Suprapubic skin (tissue), 4 donors: ENCODE data around the gene LRRC32. TPM values are rescaled to one million over a fixed set of nuclear protein-coding genes. Genes with fewer than 3 reads are reported as not detected.

Experiments
- DNase-seq, 2 donors: peaks; one replicate each; pipeline ENCODE4 v3.0.0-alpha.2; 2019; ENCODE audit warnings: low spot score in 2 of 2
- H3K27ac ChIP-seq: fragments of 200-600 bp; sonication (generic); one replicate; pipeline ENCODE4 v1.5.1; 2019
- H3K27me3 ChIP-seq: fragments of 200-600 bp; sonication (generic); one replicate; pipeline ENCODE4 v1.5.1; 2019
- H3K36me3 ChIP-seq: fragments of 200-600 bp; sonication (generic); one replicate; pipeline ENCODE4 v1.5.1; 2019
- H3K4me1 ChIP-seq: fragments of 200-600 bp; sonication (generic); one replicate; pipeline ENCODE4 v1.5.1; 2019
- H3K4me3 ChIP-seq: fragments of 200-600 bp; sonication (generic); one replicate; pipeline ENCODE4 v1.5.1; 2019; ENCODE audit warnings: mild to moderate bottlenecking
- H3K9me3 ChIP-seq: fragments of 200-600 bp; sonication (generic); one replicate; pipeline ENCODE4 v1.5.1; 2019
- EP300 ChIP-seq: sonication (generic); formaldehyde crosslinking; IDR thresholded peaks from one replicate; pipeline ENCODE4 v1.6.1; 2017; ENCODE audit warnings: antibody characterized with exemption
- POLR2A ChIP-seq, 2 donors: fragments of 450-650 bp; IDR thresholded peaks; one replicate each; pipeline ENCODE4 v1.6.1; 2017; ENCODE audit warnings: antibody characterized with exemption in 2 of 2, mild to moderate bottlenecking in 2 of 2, moderate library complexity in 2 of 2
- POLR2AphosphoS5 ChIP-seq, 3 donors: sonication (generic); formaldehyde crosslinking; IDR thresholded peaks; one replicate each; pipeline ENCODE4 v1.6.1; 2017; ENCODE audit warnings: antibody characterized with exemption in 3 of 3
- WGBS: methylation state at CpG from one replicate; pipeline ENCODE4 v1.1.5; 2018; 5-methylcytosine and 5-hydroxymethylcytosine counted together
- total RNA-seq, 4 donors: library from RNA; depleted of rRNA; stranded (reverse); fragments of >200 nt; gene quantifications; one replicate each; pipeline ENCODE4 v1.1.0, GENCODE V29; 2016
- TF ChIP-seq, protein P1 (sequence below), 2 donors: fragments of 200-600 bp in 1 of 2; fragments of 450-650 bp in 1 of 2; sonication (generic) in 1 of 2; IDR thresholded peaks; one replicate each; pipeline ENCODE4 v1.5.1; 2016 to 2019; ENCODE audit warnings: antibody characterized with exemption in 2 of 2, mild to moderate bottlenecking in 1 of 2, moderate library complexity in 1 of 2

The LRRC32 gene
- total RNA-seq, 4 donors from 2014 or later, result 10.4 to 23.2 (median 17.5) TPM

DNA sequence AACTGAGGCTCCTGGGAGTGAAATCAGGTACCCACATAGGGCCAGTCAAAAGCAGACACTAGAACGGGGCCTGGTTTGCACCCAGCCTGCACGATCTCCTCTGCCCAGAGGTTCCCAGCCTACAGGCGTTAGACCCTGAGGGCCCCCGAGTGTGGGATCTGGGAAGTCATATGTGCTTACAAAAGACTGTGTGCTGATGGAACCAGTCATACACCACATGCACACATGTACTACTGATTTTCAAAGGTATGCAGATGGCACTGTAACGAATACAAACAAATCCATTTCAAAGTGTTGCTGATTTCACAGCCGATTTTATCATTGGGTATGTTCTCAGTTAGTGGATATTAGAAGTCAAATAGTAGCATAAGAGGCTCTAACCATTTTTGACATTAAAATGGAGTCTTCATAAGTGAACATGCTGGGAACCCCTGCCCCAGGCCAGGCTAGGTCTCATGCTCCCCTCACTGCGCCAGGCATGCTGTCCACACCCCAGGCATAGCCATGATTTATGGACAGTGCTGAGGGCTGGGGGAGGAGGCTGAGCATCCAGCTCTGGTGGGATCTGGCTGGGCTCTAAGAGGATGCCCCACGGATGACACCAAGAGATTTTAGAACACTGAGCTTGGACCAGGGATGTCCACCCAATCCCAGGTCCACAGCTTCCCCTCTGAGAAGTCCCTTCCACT, 38.6 kb upstream of the LRRC32 start:
- Histone ChIP-seq H3K36me3 (no peaks in the 10 kb centered on the region), H3K27ac (no peak overlapping the region), H3K27me3 (no peaks in the 10 kb centered on the region), H3K4me3 (no peak overlapping the region), H3K9me3 (no peaks in the 10 kb centered on the region), H3K4me1 (no peaks in the 10 kb centered on the region)
- DNase-seq, result no peak
- WGBS, result 80% methylated on average over 8 of the region's 8 CpGs
- no peak for TF ChIP-seq POLR2AphosphoS5 (IDR thresholded peaks at IDR 0.05)
- no peak for TF ChIP-seq POLR2A (IDR thresholded peaks at IDR 0.05)
- TF ChIP-seq, protein P1, sequence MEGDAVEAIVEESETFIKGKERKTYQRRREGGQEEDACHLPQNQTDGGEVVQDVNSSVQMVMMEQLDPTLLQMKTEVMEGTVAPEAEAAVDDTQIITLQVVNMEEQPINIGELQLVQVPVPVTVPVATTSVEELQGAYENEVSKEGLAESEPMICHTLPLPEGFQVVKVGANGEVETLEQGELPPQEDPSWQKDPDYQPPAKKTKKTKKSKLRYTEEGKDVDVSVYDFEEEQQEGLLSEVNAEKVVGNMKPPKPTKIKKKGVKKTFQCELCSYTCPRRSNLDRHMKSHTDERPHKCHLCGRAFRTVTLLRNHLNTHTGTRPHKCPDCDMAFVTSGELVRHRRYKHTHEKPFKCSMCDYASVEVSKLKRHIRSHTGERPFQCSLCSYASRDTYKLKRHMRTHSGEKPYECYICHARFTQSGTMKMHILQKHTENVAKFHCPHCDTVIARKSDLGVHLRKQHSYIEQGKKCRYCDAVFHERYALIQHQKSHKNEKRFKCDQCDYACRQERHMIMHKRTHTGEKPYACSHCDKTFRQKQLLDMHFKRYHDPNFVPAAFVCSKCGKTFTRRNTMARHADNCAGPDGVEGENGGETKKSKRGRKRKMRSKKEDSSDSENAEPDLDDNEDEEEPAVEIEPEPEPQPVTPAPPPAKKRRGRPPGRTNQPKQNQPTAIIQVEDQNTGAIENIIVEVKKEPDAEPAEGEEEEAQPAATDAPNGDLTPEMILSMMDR (IDR thresholded peaks at IDR 0.05), result no peak
- no peak for TF ChIP-seq EP300

DNA sequence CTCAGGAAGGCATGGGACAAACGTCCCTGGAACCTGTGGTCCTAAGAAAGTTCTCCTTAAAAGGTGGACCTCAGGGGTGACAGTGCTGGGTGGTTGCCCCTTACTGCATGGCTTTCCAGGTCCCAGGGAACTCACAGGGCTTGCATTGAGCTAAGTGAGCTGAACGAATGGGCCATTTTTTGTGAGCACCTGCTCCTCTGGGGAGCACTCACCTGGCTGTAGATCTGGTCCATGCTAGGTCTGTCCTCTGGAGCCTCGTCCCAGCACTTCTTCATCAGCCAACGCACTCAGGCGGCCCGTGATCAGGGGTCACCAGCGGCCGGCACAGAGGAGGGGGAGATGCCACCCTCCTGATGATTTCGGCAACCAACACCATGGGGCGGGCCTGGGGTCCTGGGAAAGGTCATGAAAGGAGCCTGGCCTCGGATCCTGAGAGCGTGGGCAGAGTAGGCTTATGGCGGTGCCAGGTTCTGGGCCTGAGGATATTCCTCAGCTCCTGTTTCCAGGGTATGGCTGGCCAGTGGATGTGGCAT, 36.8 kb upstream of the LRRC32 start:
- no peak overlapping the region for H3K4me3 ChIP-seq
- H3K36me3 ChIP-seq, result no peaks in the 10 kb centered on the region
- H3K4me1 ChIP-seq, result no peaks in the 10 kb centered on the region
- no peak for TF ChIP-seq EP300
- TF ChIP-seq POLR2A (IDR thresholded peaks at IDR 0.05), result no peak
- TF ChIP-seq, protein P1 (IDR thresholded peaks at IDR 0.05), result no peak
- no peak for TF ChIP-seq POLR2AphosphoS5 (IDR thresholded peaks at IDR 0.05)
- H3K27ac ChIP-seq, result no peak overlapping the region
- no peaks in the 10 kb centered on the region for H3K9me3 ChIP-seq
- H3K27me3 ChIP-seq, result no peaks in the 10 kb centered on the region
- DNase-seq, result no peak
- 87% methylated on average over 13 of the region's 13 CpGs for WGBS

DNA sequence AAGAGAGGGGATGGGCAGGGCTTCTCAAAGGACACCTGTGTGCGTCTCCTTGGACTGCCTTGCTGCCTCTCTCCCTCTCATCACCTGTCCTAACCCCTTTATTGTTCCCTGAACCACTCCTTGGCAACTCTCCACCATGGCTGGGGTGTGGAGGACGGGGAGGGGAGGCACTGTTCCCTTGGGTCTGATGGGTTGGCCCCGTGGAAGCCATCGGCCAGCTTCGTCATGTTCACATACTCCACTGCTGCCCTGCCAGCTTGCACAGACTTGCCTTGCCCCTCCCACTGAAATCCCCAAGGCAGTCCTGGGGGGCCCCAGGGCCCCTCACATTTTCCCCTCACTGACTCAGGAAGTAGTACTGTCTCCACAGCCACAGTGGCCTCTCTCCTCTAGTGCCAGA, 36.1 kb upstream of the LRRC32 start:
- no peak overlapping the region for H3K27ac ChIP-seq
- H3K27me3 ChIP-seq, result no peaks in the 10 kb centered on the region
- H3K4me1 ChIP-seq, result no peaks in the 10 kb centered on the region
- no peaks in the 10 kb centered on the region for H3K36me3 ChIP-seq
- no peak for TF ChIP-seq POLR2A (IDR thresholded peaks at IDR 0.05)
- TF ChIP-seq, protein P1 (IDR thresholded peaks at IDR 0.05), result no peak
- TF ChIP-seq EP300, result no peak
- TF ChIP-seq POLR2AphosphoS5 (IDR thresholded peaks at IDR 0.05), result no peak
- no peak overlapping the region for H3K4me3 ChIP-seq
- 77% methylated on average over 5 of the region's 5 CpGs for WGBS
- H3K9me3 ChIP-seq, result no peaks in the 10 kb centered on the region
- no peak for DNase-seq

DNA sequence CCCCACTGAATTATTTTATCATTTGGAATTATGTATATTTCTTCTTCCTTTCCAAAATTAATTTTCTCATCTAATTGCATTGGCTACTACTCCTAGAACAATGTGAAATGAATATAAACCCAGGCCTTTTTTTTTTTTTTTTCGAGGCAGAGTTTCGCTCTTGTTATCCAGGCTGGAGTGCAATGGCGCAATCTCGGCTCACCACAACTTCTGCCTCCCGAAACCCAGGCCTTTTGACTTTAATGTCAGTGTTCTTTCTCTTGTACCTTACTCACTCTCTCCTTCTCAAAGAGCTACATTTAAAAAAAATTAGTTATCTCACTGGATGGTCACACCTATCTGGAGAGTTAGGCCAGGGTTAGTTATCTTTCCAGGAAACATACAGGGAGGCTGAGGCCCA, 35.3 kb upstream of the LRRC32 start:
- Histone ChIP-seq H3K4me1 (peaks cover 5% of the 10 kb centered on the region), H3K9me3 (no peaks in the 10 kb centered on the region), H3K27ac (no peak overlapping the region), H3K4me3 (no peak overlapping the region), H3K36me3 (no peaks in the 10 kb centered on the region), H3K27me3 (no peaks in the 10 kb centered on the region)
- DNase-seq, result no peak
- WGBS, result 94% methylated on average over 5 of the region's 5 CpGs
- TF ChIP-seq, protein P1 (IDR thresholded peaks at IDR 0.05), result no peak

DNA sequence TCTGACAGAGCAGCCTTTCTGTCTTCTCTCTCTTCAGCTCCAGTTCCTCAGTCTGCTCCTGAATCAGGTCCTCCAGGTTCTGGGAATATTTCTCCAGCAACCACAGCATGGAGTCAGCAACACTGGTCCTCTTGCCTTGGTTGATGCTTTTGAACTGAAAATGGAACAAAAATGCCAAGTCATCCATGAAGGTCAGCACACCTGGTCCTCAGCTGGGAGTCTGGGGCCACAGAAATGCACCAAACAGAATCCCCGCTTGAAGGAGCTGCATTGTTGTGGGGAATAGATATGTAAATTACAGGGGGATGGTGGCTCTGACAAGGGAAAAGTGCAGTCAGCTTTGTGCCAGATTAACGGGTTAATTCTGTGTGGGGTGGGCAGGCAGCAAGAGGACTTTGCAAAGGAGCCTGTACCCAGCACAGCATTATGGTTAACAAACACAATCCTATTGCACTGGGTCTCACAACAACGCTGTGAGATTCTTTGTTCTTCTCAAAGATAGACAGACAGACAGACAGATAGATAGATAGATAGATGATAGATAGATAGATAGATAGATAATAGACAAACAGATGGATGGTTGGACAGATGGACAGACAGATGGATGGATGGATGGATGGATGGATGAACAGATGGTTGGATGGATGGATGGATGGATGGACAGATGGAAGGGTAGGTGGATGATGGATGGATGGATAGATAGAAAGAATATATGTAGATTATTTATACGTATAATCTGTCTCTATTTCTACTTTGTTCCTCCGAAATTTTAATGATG, 33.8 kb upstream of the LRRC32 start:
- H3K27ac ChIP-seq, result no peak overlapping the region
- H3K4me1 ChIP-seq, result peaks cover 12% of the 10 kb centered on the region
- no peaks in the 10 kb centered on the region for H3K36me3 ChIP-seq
- H3K4me3 ChIP-seq, result no peak overlapping the region
- WGBS, result 75% methylated on average over 5 of the region's 5 CpGs
- no peaks in the 10 kb centered on the region for H3K9me3 ChIP-seq
- no peaks in the 10 kb centered on the region for H3K27me3 ChIP-seq
- DNase-seq, result no peak
- TF ChIP-seq POLR2A (IDR thresholded peaks at IDR 0.05), result no peak
- TF ChIP-seq, protein P1 (IDR thresholded peaks at IDR 0.05), result no peak
- TF ChIP-seq EP300, result no peak
- TF ChIP-seq POLR2AphosphoS5 (IDR thresholded peaks at IDR 0.05), result no peak
